ENCODE results near the gene ALG14.

DNA sequence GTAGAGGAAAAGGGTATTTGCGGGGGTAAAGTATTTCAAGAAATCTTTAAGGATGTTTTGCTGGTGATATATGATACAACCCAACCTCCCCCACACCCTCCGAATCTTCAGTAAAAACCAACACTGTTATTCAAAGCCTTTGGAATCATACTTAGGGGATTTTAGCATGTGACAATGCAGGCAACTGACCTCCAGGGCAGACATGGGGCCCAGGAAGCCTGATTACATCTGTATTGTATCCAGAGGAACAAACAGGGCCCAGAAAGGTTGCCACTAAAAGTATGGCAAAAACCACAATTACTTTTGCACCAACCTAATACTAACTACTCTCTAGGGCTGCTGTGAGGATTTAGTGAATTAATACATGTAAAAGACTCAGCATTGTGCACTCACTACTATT, 102.0 kb downstream of the ALG14 start:
- TF ChIP-seq POLR2A (IDR thresholded peaks at IDR 0.05), result no peak
- TF ChIP-seq, protein P1, sequence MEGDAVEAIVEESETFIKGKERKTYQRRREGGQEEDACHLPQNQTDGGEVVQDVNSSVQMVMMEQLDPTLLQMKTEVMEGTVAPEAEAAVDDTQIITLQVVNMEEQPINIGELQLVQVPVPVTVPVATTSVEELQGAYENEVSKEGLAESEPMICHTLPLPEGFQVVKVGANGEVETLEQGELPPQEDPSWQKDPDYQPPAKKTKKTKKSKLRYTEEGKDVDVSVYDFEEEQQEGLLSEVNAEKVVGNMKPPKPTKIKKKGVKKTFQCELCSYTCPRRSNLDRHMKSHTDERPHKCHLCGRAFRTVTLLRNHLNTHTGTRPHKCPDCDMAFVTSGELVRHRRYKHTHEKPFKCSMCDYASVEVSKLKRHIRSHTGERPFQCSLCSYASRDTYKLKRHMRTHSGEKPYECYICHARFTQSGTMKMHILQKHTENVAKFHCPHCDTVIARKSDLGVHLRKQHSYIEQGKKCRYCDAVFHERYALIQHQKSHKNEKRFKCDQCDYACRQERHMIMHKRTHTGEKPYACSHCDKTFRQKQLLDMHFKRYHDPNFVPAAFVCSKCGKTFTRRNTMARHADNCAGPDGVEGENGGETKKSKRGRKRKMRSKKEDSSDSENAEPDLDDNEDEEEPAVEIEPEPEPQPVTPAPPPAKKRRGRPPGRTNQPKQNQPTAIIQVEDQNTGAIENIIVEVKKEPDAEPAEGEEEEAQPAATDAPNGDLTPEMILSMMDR (IDR thresholded peaks at IDR 0.05), result no peak
